ENCODE measurements around the gene CPSF4L.

CPSF4L gene

GRCh38 chr17:73199751-73200317, 61.8 kb downstream of the CPSF4L start:
- no peak for DNase-seq

- no peak for DNase-seq
Measured at GRCh38 chr17:73198930-73199260, 62.8 kb downstream of the CPSF4L start.

Data from stimulated activated naive CD4-positive, alpha-beta T cell treated with Interleukin-2 at 50 U/mL for 16 hours (primary cell).